Measurements from ENCODE around the gene C6orf163. TPM values are rescaled to one million over a fixed set of nuclear protein-coding genes. Genes with fewer than 3 reads are reported as not detected.

C6orf163 gene
- total and polyA plus RNA-seq, 2 of the 13 experiments (the other 11 are each of a cell fraction or from before 2014, with no cell fraction given), result 0.62 to 1.8 TPM

- TF ChIP-seq AHDC1 (CRISPR knock-in tag; IDR thresholded peaks at IDR 0.05; ENCODE audit: borderline replicate concordance) (no peak), MED13 (CRISPR knock-in tag; IDR thresholded peaks at IDR 0.05) (no peak), KDM3A (CRISPR knock-in tag; IDR thresholded peaks at IDR 0.05; ENCODE audit: low read depth) (peak; percentile 57), ZNF256 (CRISPR knock-in tag; conservative IDR thresholded peaks at IDR 0.05) (peak; percentile 63; the same call in 1 of the 2 replicates), ARNT2 (CRISPR knock-in tag; IDR thresholded peaks at IDR 0.05; ENCODE audit: low read depth) (no peak; the same call in 1 of the 2 replicates), AGO1 (IDR thresholded peaks at IDR 0.05; ENCODE audit: low read depth, low read length, poor library complexity, severe bottlenecking) (peak; percentile 33), PHF20 (CRISPR knock-in tag; IDR thresholded peaks at IDR 0.05) (peak; percentile 77), ATF3 (CRISPR knock-in tag; IDR thresholded peaks at IDR 0.05) (peak; percentile 18; the same call in 1 of the 2 replicates), MTA1 (CRISPR knock-in tag; IDR thresholded peaks at IDR 0.05; ENCODE audit: borderline replicate concordance) (peak; percentile 48; the same call in 1 of the 2 replicates)
- TF ChIP-seq, protein P1, sequence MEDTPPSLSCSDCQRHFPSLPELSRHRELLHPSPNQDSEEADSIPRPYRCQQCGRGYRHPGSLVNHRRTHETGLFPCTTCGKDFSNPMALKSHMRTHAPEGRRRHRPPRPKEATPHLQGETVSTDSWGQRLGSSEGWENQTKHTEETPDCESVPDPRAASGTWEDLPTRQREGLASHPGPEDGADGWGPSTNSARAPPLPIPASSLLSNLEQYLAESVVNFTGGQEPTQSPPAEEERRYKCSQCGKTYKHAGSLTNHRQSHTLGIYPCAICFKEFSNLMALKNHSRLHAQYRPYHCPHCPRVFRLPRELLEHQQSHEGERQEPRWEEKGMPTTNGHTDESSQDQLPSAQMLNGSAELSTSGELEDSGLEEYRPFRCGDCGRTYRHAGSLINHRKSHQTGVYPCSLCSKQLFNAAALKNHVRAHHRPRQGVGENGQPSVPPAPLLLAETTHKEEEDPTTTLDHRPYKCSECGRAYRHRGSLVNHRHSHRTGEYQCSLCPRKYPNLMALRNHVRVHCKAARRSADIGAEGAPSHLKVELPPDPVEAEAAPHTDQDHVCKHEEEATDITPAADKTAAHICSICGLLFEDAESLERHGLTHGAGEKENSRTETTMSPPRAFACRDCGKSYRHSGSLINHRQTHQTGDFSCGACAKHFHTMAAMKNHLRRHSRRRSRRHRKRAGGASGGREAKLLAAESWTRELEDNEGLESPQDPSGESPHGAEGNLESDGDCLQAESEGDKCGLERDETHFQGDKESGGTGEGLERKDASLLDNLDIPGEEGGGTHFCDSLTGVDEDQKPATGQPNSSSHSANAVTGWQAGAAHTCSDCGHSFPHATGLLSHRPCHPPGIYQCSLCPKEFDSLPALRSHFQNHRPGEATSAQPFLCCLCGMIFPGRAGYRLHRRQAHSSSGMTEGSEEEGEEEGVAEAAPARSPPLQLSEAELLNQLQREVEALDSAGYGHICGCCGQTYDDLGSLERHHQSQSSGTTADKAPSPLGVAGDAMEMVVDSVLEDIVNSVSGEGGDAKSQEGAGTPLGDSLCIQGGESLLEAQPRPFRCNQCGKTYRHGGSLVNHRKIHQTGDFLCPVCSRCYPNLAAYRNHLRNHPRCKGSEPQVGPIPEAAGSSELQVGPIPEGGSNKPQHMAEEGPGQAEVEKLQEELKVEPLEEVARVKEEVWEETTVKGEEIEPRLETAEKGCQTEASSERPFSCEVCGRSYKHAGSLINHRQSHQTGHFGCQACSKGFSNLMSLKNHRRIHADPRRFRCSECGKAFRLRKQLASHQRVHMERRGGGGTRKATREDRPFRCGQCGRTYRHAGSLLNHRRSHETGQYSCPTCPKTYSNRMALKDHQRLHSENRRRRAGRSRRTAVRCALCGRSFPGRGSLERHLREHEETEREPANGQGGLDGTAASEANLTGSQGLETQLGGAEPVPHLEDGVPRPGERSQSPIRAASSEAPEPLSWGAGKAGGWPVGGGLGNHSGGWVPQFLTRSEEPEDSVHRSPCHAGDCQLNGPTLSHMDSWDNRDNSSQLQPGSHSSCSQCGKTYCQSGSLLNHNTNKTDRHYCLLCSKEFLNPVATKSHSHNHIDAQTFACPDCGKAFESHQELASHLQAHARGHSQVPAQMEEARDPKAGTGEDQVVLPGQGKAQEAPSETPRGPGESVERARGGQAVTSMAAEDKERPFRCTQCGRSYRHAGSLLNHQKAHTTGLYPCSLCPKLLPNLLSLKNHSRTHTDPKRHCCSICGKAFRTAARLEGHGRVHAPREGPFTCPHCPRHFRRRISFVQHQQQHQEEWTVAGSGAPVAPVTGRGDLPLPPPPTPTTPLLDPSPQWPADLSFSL (CRISPR knock-in tag; IDR thresholded peaks at IDR 0.05), result no peak
- TF ChIP-seq, protein P2, sequence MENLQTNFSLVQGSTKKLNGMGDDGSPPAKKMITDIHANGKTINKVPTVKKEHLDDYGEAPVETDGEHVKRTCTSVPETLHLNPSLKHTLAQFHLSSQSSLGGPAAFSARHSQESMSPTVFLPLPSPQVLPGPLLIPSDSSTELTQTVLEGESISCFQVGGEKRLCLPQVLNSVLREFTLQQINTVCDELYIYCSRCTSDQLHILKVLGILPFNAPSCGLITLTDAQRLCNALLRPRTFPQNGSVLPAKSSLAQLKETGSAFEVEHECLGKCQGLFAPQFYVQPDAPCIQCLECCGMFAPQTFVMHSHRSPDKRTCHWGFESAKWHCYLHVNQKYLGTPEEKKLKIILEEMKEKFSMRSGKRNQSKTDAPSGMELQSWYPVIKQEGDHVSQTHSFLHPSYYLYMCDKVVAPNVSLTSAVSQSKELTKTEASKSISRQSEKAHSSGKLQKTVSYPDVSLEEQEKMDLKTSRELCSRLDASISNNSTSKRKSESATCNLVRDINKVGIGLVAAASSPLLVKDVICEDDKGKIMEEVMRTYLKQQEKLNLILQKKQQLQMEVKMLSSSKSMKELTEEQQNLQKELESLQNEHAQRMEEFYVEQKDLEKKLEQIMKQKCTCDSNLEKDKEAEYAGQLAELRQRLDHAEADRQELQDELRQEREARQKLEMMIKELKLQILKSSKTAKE (CRISPR knock-in tag; IDR thresholded peaks at IDR 0.05; ENCODE audit: borderline replicate concordance), result no peak
These were observed 22.1 kb upstream of the C6orf163 start, which contains the start of gene SMIM8 (continued) for GRCh38 chr6:87322304-87323212.
